Measurements from ENCODE around the gene LRCH4. TPM values are rescaled to one million over a fixed set of nuclear protein-coding genes. Genes with fewer than 3 reads are reported as not detected.

LRCH4 gene
- polyA plus RNA-seq, 1 donor (not counting 4 experiments of a cell fraction or from before 2014, with no cell fraction given): 4.9 TPM

GRCh38 chr7:100567751-100568175, 18.2 kb downstream of the LRCH4 start:
- no peaks in the 10 kb centered on the region for H3K79me2 ChIP-seq (ENCODE audit: control insufficient read depth, insufficient read depth, low read length)
- FAIRE-seq (no peak), DNase-seq (ENCODE audit: low read depth, low spot score) (no peak)
- H3K27ac ChIP-seq (ENCODE audit: control insufficient read depth, insufficient read depth, low read length): no peak overlapping the region
- H3K27me3 ChIP-seq (ENCODE audit: control insufficient read depth, extremely low read depth, insufficient read depth, low read length): peaks cover 23% of the 10 kb centered on the region
- no peaks in the 10 kb centered on the region for H3K9me3 ChIP-seq (ENCODE audit: control insufficient read depth, low read depth, low read length)
- no peaks in the 10 kb centered on the region for H4K20me1 ChIP-seq (ENCODE audit: control insufficient read depth, extremely low read depth, insufficient read depth, low read length)
- no peak overlapping the region for H3K4me2 ChIP-seq (ENCODE audit: control insufficient read depth, extremely low read depth, insufficient read depth, low read depth, low read length)
- dilution Hi-C loops (cut with MboI; ENCODE audit: extremely low pct_ligation_motif_present, low sequenced_read_pairs): no loop called here
- no peak overlapping the region for H2AFZ ChIP-seq (ENCODE audit: control insufficient read depth, low read length)
- H3K4me1 ChIP-seq (ENCODE audit: control insufficient read depth, extremely low read depth, insufficient read depth, low read length): peaks cover 3% of the 10 kb centered on the region
- no peak overlapping the region for H3K9ac ChIP-seq (ENCODE audit: control insufficient read depth, extremely low read depth, insufficient read depth, low read length)
- no peak overlapping the region for H3K4me3 ChIP-seq (ENCODE audit: control insufficient read depth in 2 of 3, extremely low read depth in 1 of 3, insufficient read depth in 2 of 3, low read depth in 1 of 3, low read length in 3 of 3)
- no peaks in the 10 kb centered on the region for H3K9me1 ChIP-seq (ENCODE audit: control insufficient read depth, extremely low read depth, insufficient read depth, low read length)
- no peak for TF ChIP-seq CTCF (optimal IDR thresholded peaks at IDR 0.05 in 1 of 3, IDR thresholded peaks at IDR 0.05 in 1 of 3, conservative IDR thresholded peaks at IDR 0.05 in 1 of 3; ENCODE audit: extremely low read depth in 1 of 3, insufficient read depth in 2 of 3, low read length in 3 of 3)
- TF ChIP-seq EZH2 (IDR thresholded peaks at IDR 0.05; ENCODE audit: low read length): no peak
- H3K36me3 ChIP-seq (ENCODE audit: control insufficient read depth in 2 of 2, extremely low read depth in 1 of 2, insufficient read depth in 2 of 2, low read length in 2 of 2): peaks cover 0 to 2% of the 10 kb centered on the region in 2 experiments

GRCh38 chr7:100567031-100567730, 18.7 kb downstream of the LRCH4 start:
- DNase-seq (ENCODE audit: low read depth, low spot score): no peak
- no peaks in the 10 kb centered on the region for H3K9me3 ChIP-seq (ENCODE audit: control insufficient read depth, low read depth, low read length)
- no peaks in the 10 kb centered on the region for H4K20me1 ChIP-seq (ENCODE audit: control insufficient read depth, extremely low read depth, insufficient read depth, low read length)
- H3K9ac ChIP-seq (ENCODE audit: control insufficient read depth, extremely low read depth, insufficient read depth, low read length): no peak overlapping the region
- no peaks in the 10 kb centered on the region for H3K79me2 ChIP-seq (ENCODE audit: control insufficient read depth, insufficient read depth, low read length)
- TF ChIP-seq CTCF (optimal IDR thresholded peaks at IDR 0.05 in 1 of 3, IDR thresholded peaks at IDR 0.05 in 1 of 3, conservative IDR thresholded peaks at IDR 0.05 in 1 of 3; ENCODE audit: extremely low read depth in 1 of 3, insufficient read depth in 2 of 3, low read length in 3 of 3) (no peak), EZH2 (IDR thresholded peaks at IDR 0.05; ENCODE audit: low read length) (no peak)
- no peak overlapping the region for H3K4me3 ChIP-seq (ENCODE audit: control insufficient read depth in 2 of 3, extremely low read depth in 1 of 3, insufficient read depth in 2 of 3, low read depth in 1 of 3, low read length in 3 of 3)
- H3K9me1 ChIP-seq (ENCODE audit: control insufficient read depth, extremely low read depth, insufficient read depth, low read length): no peaks in the 10 kb centered on the region
- no peak overlapping the region for H3K4me2 ChIP-seq (ENCODE audit: control insufficient read depth, extremely low read depth, insufficient read depth, low read depth, low read length)
- H3K36me3 ChIP-seq (ENCODE audit: control insufficient read depth in 2 of 2, extremely low read depth in 1 of 2, insufficient read depth in 2 of 2, low read length in 2 of 2): no peaks in the 10 kb centered on the region
- H3K27me3 ChIP-seq (ENCODE audit: control insufficient read depth, extremely low read depth, insufficient read depth, low read length): peaks cover 23% of the 10 kb centered on the region
- FAIRE-seq: no peak
- no peak overlapping the region for H2AFZ ChIP-seq (ENCODE audit: control insufficient read depth, low read length)
- dilution Hi-C loops (cut with MboI; ENCODE audit: extremely low pct_ligation_motif_present, low sequenced_read_pairs): no loop called here
- H3K27ac ChIP-seq (ENCODE audit: control insufficient read depth, insufficient read depth, low read length): no peak overlapping the region
- peaks cover 3% of the 10 kb centered on the region for H3K4me1 ChIP-seq (ENCODE audit: control insufficient read depth, extremely low read depth, insufficient read depth, low read length)

All from keratinocyte (primary cell).